Fibroblast of peridontal ligament (primary cell): ENCODE results near the gene CCDC142.

Experiments
- DNase-seq: peaks from one replicate; pipeline ENCODE4 v3.0.0-alpha.2; 2010; ENCODE audit errors: extremely low read depth

Gene CCDC142, protein sequence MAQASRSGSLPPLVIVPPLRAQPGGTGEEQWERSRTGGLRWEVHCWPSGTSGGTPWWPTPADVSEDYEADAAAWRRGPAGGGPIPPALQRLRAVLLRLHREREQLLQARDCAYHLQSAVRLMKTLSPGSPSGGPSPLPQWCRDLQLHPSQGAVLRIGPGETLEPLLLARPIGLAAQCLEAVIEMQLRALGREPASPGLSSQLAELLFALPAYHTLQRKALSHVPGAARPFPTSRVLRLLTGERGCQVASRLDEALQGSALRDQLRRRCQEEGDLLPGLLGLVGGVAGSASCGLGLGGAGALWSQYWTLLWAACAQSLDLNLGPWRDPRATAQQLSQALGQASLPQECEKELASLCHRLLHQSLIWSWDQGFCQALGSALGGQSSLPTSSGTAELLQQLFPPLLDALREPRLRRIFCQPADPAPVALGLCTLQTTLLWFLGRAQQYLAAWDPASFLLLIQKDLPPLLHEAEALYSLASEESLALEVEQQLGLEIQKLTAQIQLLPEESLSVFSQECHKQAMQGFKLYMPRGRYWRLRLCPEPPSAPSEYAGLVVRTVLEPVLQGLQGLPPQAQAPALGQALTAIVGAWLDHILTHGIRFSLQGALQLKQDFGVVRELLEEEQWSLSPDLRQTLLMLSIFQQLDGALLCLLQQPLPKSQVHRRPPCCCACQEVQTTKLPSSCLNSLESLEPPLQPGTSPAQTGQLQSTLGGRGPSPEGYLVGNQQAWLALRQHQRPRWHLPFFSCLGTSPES

DNA sequence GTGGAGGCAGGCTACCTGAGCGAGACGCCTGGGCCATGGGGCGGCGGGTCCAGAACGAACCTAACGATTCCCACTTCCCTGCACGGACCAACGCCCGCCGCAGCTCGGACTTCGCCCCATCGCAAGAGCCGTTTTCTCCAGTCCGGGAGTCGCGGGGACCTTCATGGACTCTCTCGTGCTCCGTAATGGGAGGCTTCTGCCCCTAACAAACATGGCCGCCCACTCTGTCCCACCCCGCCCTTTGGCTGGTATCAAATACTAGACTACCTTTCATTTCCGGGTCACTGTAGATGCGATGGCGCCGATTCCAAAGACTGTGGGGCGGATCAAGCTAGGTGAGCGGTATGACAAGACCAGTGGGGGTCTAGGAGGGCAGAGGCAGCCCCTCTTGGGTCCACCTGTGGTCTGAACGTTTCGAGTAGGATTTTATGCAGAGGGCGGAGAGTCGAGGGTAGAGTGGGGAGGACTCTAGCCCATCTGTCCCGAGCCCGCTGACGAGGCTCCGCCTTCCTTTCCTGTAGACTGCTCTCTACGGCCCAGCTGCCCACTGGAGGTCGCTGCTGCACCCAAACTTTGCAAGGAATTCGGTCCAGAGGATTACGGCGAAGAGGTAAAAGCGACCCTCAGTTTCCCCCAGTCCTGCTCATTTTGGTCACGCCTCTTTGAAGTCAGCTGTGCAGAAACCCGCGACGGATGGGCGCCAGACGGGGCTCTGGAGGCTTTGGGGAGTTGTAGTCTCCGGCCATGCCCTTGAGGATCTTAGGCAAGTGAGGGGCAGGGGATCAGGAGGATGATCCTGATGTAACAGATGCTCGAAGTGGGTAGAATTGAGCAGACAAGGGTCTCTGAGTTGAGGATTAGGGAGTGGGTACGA lies at the start of gene CCDC142, which contains the start of gene TTC31:
Gene CCDC142 (minus strand): TSS at position 198 of the 874 bp plus-strand sequence. CDS start 161 bp downstream, at position 37.
Gene TTC31 (plus strand): TSS at position 281 of the 874 bp plus-strand sequence. CDS start 15 bp downstream, at position 296.
- DNase-seq = peak; percentile 95

DNA sequence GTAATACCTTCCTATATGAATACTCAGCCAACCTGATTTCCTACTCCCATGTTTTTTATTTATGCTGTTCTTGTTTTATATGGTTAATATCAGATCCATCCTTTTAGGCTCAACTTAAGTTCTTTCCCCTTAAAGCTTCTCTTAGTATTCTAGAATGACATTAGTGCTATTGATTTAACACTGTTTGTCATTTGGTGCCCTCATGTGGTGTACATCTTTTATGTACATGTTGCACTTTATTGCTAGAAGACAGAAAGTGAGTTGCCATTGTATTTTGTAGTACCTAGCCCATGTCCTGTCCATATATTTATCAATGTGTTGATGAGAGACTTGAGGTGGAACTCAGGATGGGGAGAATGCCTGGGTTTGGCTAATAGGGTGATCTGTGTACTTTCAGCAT lies 49.4 kb upstream of the CCDC142 start:
- peak; percentile 78 for DNase-seq

DNA sequence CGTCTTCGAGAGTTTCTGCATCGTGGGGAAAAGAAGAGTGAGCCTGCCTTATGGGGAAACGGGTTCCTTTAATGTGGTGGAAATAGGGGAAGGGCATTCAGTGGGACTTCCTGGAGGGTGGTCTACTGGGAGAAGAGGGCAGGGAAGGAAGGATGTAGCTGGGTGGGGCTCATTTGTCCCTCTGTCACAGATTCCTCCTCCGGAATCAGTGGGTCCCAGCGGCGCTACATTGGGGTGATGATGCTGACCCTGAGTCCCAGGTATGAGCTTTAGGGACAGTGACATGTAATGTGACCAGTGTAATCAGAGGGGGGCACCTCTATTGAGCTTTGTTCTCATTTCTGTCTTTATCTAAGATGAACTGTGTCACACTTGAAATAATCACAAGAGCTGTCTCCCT lies 48.9 kb upstream of the CCDC142 start:
- DNase-seq = no peak

DNA sequence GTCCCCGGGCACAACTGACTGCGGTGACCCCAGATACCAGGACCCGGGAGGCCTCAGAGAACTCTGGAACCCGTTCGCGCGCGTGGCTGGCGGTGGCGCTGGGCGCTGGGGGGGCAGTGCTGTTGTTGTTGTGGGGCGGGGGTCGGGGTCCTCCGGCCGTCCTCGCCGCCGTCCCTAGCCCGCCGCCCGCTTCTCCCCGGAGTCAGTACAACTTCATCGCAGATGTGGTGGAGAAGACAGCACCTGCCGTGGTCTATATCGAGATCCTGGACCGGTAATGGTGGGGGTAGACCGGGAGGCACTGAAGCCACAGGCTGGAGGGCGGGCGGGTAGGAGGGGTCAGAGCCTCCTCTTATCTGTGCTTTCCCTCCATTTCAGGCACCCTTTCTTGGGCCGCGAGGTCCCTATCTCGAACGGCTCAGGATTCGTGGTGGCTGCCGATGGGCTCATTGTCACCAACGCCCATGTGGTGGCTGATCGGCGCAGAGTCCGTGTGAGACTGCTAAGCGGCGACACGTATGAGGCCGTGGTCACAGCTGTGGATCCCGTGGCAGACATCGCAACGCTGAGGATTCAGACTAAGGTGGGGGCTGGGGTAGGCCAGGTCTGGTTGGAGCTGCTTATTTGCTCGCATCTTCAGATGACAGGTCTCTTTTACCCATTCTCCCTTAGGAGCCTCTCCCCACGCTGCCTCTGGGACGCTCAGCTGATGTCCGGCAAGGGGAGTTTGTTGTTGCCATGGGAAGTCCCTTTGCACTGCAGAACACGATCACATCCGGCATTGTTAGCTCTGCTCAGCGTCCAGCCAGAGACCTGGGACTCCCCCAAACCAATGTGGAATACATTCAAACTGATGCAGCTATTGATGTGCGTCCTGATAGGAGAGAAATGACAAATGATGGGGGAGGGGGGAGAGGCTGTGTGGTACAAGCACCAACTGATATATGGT lies 47.7 kb upstream of the CCDC142 start:
- DNase-seq = peak; percentile 36

DNA sequence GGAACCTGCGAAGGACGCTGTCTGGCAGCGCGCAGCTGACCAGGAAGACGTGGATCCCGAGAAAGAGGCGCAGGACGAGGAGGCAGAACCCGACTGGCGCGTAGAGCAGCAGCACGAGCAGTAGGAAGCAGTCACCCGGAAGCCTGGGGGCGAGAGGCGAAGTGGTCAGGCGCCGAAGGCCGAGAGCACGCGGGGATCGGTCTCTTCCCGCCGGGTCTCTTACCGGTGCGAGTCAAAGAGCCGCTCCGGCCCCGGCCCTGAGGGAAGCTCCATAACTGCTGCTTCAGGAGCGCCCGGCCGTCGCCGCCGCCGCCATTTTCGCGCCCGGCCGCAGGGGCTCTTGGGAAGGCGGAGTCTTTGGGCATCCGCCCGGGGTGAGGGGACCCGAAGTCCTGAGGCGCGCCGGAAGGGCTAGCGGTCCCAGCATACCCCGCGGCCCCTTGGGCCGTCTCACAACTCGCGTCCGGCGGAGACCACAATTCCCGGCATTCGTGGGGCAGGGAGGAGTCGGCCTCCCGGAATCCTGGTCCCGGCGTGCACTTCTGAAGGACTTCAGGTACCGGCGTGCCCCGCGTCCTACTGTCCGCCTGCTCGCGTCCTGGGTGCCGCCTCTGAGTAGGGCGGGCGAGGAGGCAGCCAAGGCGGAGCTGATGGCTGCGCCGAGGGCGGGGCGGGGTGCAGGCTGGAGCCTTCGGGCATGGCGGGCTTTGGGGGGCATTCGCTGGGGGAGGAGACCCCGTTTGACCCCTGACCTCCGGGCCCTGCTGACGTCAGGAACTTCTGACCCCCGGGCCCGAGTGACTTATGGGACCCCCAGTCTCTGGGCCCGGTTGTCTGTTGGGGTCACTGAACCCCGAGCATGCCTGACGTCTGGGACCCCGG lies 46.8 kb upstream of the CCDC142 start, which contains the start of the genes AUP1 and HTRA2:
Gene AUP1 (minus strand): TSS at position 350 of the 882 bp plus-strand sequence. CDS start 77 bp downstream, at position 273.
Gene HTRA2 (plus strand): TSS at position 577 of the 882 bp plus-strand sequence. CDS start 74 bp downstream, at position 651.
- DNase-seq = peak; percentile 99

DNA sequence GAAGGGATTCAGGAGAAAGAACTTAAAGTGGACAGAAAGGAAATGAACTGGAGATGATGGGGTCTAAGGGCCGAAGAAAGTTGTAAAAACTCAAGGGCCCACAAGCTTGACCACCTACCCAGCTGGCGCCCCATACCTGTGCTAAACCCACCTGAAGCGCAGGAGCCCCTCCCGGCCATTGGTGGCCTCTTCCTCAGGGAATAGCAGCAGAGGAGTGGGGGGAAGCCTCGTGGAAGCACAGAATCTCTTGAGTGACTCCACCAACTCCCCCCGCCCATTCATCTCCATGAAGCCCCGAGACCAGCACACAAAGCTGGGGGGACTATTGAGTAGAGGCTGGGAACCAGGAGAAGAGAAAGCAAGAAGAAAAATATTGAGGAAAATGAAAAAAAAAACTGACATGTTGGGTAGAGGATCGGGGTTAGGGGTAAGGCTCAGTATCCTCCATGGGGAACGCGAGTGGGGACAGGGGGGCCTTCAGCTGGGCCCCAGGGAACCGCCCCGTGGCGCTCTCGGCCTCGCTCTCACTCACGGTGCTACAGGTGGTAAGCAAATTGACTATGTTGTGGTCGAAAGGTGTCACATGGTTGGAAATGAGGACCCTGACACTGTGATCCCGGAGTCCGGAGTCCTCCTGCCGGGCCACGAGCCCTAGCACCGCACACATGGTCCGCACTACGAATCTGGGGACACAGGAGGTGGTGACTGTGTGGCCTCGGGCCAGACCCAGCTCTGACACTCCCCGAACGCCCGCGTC lies 46.0 kb upstream of the CCDC142 start:
- no peak for DNase-seq

DNA sequence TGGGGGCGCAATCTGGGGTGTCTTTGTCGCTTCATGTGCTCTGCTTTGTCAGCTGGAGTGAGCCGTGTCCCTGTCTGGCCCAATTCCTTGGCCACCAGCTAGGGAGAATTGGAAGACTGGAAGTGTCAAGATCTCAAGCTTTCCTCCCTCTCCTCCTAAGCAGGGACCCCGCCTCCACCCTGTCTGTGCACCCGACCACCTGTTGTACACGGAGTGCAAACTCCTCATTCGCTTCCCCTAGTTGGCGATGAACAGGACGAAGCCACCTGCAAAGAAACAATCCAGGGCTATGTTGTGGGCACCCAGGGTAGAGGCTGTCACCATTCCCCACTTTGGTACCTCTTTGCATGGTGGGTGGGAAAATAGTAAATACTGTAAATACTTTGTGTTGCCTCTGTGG lies 44.9 kb upstream of the CCDC142 start:
- DNase-seq = no peak

DNA sequence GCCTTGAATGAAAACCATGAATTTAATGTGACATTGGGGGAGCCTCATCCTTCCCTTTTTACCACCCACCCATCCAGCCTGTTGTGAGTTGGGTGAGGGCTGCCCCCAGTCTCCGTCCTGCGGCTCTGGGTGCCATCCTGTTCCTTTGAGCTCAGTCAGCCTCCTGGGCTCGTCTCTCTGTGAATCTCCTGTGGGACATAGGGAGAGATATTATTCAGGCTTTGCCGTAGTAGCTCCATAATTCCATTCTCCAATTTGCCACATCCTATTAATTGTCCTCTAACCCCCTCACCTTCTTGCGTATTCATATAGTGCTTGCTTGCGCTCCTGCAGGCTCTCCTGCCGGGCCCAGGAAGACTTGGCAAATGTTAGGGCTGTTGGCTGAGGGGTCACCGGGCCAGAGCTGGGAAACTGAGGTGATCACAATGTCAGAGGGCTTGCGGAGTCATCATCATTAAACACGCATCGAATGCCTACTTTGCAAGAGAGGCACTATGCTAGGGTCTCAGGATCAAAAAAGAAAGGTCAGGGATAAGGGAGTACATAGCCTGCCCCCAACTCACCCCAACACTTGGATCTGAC lies 43.9 kb upstream of the CCDC142 start:
- DNase-seq = no peak

DNA sequence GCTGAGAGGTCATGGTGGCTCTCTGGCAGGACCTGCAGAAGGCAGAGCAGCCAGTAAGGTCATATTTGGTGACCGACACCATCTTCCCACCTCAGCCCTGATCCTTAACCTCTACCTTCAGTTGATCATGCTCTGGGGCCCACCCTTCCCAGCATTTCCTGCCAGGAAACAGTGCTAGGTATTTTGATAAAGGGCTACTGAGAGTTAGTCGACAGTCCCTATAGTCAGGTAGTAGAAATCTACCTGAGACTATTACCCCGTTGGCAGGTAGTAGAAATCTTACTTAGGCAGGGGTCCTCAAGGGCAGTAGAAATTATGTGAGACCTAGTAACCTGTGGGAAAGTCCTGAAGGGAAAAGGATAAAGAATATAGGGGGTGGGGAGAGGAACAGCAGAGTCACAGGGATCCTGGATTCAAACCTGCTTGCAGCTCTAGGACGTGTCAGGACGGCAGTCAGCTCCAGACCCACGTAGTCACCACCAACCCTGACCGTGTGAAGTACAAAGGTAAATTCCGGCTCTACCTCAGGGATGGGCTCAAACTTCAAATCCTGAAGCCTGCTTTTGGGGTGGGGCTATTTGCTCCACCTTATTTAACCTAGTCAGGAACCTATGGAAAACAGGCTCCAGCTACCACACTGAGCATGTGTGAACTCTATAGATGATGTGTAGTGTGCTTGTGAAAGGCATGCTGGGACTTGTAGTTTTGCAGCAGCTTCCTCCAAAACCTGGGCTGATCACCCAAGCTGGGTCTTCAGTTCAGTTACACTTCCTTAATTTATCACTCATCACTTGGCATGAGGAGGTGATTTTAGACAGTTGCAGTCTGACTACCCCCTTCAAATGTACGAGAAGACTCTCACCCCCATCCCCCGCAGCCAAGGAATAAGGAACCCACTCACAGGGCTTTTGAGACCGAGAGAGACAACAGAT lies 43.2 kb upstream of the CCDC142 start, which contains the start of gene DQX1:
Gene DQX1 (minus strand): TSS at position 515 of the 932 bp plus-strand sequence. CDS start 502 bp downstream, at position 13.
- no peak for DNase-seq

DNA sequence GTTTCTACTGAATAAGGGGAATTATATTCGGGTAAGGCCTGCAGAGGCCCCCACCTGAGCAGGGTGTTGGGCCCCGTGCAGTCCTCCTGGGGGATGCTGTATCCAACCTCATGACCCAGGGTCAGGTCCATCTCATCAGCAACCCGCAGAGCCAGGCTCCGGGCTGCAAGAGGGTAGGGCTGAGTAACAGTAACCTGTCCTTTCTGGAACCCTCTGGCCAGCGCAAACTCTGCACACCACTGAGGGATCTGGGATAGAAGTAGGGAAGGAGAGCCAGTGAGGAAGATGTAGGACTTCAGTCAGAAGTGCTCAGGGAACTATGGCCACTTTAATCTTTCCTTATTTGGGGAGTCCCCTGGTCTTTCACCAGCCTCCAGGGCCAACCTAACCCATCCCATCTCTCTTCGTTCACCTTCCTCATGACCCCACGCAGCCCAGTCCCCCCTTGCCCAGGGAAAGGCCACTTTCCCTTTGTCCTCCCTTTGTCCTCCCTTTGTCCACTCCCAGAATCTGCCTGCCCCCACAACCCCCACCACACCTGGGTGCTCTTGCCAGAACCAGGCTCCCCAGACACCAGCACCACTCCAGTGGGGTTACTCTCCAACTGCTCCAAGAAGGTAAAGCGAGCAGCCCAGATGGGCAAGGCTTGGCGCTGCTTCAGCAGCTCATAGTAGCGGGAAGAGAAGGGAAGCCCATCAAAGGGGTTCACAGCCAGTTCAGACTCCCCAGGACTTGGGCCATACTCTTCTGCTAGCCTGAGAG lies 42.3 kb upstream of the CCDC142 start:
- no peak for DNase-seq

DNA sequence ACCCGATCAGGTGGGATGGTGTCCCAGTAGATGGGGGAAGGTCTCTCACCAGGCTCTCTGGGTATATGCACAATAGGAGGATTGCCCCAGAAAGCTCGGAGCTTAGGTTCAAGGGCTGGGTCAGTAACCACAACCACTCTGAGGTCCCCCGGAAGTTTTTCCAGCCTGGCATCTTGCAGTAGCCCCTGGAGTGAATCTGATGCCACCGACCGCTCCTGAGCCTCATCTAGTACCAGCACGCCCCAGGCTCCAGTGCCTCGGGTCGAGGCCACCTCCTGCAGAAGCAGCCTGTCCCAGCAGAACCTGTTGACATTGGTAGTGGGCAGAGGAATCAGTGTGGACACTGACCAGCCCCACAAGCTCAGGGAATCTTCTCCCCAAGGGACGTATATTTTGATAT lies 41.2 kb upstream of the CCDC142 start:
- no peak for DNase-seq

DNA sequence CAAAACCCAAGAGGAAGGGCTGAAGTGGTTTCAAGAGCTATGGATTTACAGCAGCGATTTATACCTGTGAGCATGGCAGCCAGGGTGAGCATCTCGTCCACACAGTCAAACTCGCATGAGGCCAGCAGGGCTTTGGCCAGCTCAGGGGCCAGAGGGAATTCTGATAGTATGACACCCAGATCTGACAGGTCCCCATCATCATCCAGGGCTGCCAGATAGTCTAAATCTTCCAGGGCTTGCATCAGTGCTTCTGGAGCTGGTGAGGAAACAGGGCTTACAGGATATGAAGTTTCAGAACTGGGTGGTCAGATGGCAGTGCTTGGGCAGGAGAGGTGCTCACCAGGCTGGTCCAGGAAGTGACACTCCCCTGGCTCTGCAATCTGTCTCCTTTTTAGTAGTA lies 39.7 kb upstream of the CCDC142 start:
- DNase-seq = no peak

DNA sequence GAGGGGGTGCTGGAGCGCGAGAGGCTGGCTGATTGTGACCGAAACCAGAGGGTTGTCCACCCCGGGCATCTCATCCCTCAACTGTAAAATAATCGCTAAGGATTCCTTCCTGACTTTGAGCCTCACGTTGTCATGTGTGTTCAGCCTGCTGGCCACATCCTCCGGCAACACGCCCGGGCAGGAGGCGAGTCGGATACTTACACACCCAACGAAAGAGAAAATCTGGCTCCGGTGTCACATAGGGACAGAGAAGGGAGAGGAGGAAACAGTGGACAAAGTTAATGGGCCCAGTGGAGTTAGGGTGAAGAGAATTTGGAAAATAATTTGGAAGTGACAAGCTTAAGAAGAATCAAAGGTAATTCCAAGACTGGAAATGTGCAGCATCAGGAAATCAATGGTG lies 33.9 kb upstream of the CCDC142 start:
- no peak for DNase-seq

DNA sequence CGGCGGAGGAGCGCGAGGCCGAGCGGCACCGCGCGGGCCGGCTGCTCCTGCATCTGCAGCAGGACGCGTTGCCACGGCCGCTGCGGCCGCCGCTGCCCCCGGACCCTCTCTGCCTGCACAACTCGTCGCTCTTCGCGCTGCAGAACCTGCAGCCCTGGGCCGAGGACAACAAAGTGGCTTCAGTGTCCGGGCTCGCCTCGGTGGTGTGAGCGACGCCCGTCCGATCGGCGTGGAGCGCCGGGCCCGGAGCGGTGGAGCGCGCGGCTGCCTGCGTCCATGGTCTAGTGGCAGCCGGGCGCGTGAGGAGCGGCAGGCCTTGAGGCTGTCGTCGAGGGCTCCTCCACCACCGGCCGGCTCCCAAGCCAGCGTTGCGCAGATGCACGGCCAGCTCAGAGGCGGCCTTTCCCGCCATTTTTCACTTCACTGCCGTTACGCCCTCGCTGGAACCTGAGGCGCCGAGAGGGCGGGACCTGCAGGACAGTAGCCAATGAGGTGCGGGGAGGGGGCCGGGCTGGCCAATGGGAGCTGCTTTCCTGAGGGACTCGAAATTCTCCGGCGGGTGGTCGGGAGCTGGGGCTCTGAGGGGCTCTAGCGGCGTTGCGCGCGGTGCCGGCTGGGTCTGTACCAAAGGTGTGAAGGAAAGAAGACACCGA lies 33.3 kb upstream of the CCDC142 start:
- DNase-seq = no peak

DNA sequence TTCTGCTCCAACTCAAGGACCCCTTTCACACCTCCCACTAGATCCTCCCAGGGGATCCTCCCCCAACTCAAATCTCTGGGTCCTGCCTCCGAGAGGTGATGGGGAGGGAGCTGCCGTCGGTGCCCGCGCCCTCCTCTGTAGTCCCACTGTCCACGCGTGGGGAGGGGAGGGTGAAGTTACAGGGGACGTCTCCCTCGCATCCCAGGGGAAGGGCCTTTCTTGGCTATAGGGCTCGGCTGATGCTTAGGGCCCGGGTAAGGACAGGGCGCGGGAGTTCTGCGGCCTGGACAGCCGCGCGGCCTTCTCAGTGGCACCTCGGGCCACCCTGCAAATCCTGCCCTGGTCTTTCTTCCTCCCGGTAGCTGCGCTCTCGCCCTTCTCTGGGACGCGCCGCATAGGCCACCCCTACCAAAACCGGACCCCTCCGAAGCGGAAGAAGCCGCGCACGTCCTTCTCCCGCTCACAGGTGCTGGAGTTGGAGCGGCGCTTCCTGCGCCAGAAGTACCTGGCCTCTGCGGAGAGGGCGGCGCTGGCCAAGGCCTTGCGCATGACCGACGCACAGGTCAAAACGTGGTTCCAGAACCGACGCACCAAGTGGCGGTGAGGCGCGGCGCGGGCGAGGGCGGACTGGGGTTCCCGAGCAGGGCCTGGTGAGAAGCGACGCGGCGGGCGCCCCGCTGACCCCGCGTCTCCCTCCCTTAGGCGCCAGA lies 32.6 kb upstream of the CCDC142 start:
- DNase-seq = no peak
